HG02571 (cell line): Measurements from ENCODE around the gene PIEZO1.

Experiments used
- ATAC-seq: cut with Tn5 transposase; IDR thresholded peaks from one replicate; pipeline ENCODE4 v1.9.1; 2021; ENCODE audit warnings: mild to moderate bottlenecking, moderate library complexity; ENCODE audit not compliant: unreplicated experiment

PIEZO1 gene

GRCh38 chr16:88754109-88754911 lies 30.7 kb downstream of the PIEZO1 start:
- no peak for ATAC-seq

- no peak for ATAC-seq
Observed at GRCh38 chr16:88753602-88754001, 31.4 kb downstream of the PIEZO1 start.

GRCh38 chr16:88753191-88753590 lies 31.8 kb downstream of the PIEZO1 start:
- ATAC-seq = no peak

- no peak for ATAC-seq
Observed at GRCh38 chr16:88752386-88753002, 32.5 kb downstream of the PIEZO1 start.

- ATAC-seq = no peak
Observed at GRCh38 chr16:88750854-88751253, 34.2 kb downstream of the PIEZO1 start.

- ATAC-seq = no peak
Observed at GRCh38 chr16:88749358-88749757, 35.7 kb downstream of the PIEZO1 start.

- no peak for ATAC-seq
Observed at GRCh38 chr16:88748364-88748763, 36.7 kb downstream of the PIEZO1 start.

- ATAC-seq = no peak
Observed at GRCh38 chr16:88747588-88748301, 37.3 kb downstream of the PIEZO1 start.

GRCh38 chr16:88746506-88746905 lies 38.5 kb downstream of the PIEZO1 start:
- no peak for ATAC-seq

GRCh38 chr16:88744577-88745521 lies 40.2 kb downstream of the PIEZO1 start:
- ATAC-seq = no peak

- no peak for ATAC-seq
Observed at GRCh38 chr16:88743693-88744576, 41.1 kb downstream of the PIEZO1 start.

GRCh38 chr16:88742896-88743605 lies 42.0 kb downstream of the PIEZO1 start:
- ATAC-seq = no peak

GRCh38 chr16:88741368-88741767 lies 43.7 kb downstream of the PIEZO1 start:
- ATAC-seq = no peak

- no peak for ATAC-seq
Observed at GRCh38 chr16:88740727-88741055, 44.3 kb downstream of the PIEZO1 start.

GRCh38 chr16:88739977-88740726 lies 44.9 kb downstream of the PIEZO1 start:
- no peak for ATAC-seq

- ATAC-seq = no peak
Observed at GRCh38 chr16:88739139-88739976, 45.7 kb downstream of the PIEZO1 start.

GRCh38 chr16:88738151-88739084 lies 46.6 kb downstream of the PIEZO1 start:
- ATAC-seq = no peak
